ENCODE data around the gene GALNTL6. TPM values are rescaled to one million over a fixed set of nuclear protein-coding genes. Genes with fewer than 3 reads are reported as not detected.

GALNTL6 gene
- total RNA-seq, 1 experiment from 2014 or later: not detected

- Histone ChIP-seq H3K56ac (ENCODE audit: insufficient read length, low read depth, low read length) (no peak overlapping the region), H3K14ac (ENCODE audit: insufficient read depth, low read length) (no peak overlapping the region), H2AK5ac (ENCODE audit: insufficient read length, low read length) (no peak overlapping the region), H3K4me1 (ENCODE audit: insufficient read depth, low read length) (no peaks in the 10 kb centered on the region), H3K4me2 (ENCODE audit: insufficient read depth, insufficient read length, low read length) (no peak overlapping the region), H2BK5ac (ENCODE audit: insufficient read length, low read length) (no peak overlapping the region), H3K27ac (ENCODE audit: insufficient read length, low read depth, low read length) (no peak overlapping the region), H3K4ac (ENCODE audit: low read depth, low read length) (no peak overlapping the region), H3K79me1 (ENCODE audit: insufficient read depth, low read depth, low read length, poor library complexity, severe bottlenecking) (no peaks in the 10 kb centered on the region), H3K18ac (ENCODE audit: insufficient read length, low read depth, low read length) (no peak overlapping the region), H2BK120ac (ENCODE audit: low read depth, low read length, poor library complexity, severe bottlenecking) (no peak overlapping the region), H2BK12ac (ENCODE audit: insufficient read length, low read depth, low read length) (no peak overlapping the region), H4K20me1 (ENCODE audit: control insufficient read depth, insufficient read depth, insufficient read length) (no peaks in the 10 kb centered on the region), H2BK20ac (ENCODE audit: low read depth, low read length, poor library complexity, severe bottlenecking) (no peak overlapping the region), H2BK15ac (ENCODE audit: low read depth, low read length) (no peak overlapping the region), H3K23me2 (ENCODE audit: insufficient read length, low read depth, low read length, poor library complexity, severe bottlenecking) (no peaks in the 10 kb centered on the region), H3K9ac (ENCODE audit: extremely low read depth, insufficient read length, low read length) (no peak overlapping the region), H4K91ac (ENCODE audit: insufficient read length, low read depth, low read length) (no peak overlapping the region), H3K79me2 (ENCODE audit: insufficient read depth, low read length) (no peaks in the 10 kb centered on the region), H4K8ac (replicated peaks; ENCODE audit: insufficient read length, low read depth, low read length) (no peak overlapping the region), H3K23ac (ENCODE audit: insufficient read length, low read depth, low read length) (no peak overlapping the region), H3K9me3 (ENCODE audit: control insufficient read depth, low read depth, low read length) (no peaks in the 10 kb centered on the region), H4K5ac (ENCODE audit: insufficient read length, low read depth, low read length) (no peak overlapping the region), H3T11ph (ENCODE audit: low read length) (no peak overlapping the region), H2AFZ (ENCODE audit: low read length) (peak overlapping the region; percentile 49), H3K27me3 (ENCODE audit: insufficient read depth, low read length) (no peaks in the 10 kb centered on the region)
- no peaks in the 10 kb centered on the region; the same call in 1 of the 2 replicates for H3K27me3 Mint-ChIP-seq (ENCODE audit: low read depth)
- H3K9me3 Mint-ChIP-seq: peaks cover 0 to 4% of the 10 kb centered on the region in 2 experiments; a peak in 2 of 5 replicates
- WGBS (ENCODE audit: extremely low coverage, insufficient read length, low lambda C conversion rate): no CpG with 5 or more reads among the region's 5 CpGs
- TF ChIP-seq, protein P1, sequence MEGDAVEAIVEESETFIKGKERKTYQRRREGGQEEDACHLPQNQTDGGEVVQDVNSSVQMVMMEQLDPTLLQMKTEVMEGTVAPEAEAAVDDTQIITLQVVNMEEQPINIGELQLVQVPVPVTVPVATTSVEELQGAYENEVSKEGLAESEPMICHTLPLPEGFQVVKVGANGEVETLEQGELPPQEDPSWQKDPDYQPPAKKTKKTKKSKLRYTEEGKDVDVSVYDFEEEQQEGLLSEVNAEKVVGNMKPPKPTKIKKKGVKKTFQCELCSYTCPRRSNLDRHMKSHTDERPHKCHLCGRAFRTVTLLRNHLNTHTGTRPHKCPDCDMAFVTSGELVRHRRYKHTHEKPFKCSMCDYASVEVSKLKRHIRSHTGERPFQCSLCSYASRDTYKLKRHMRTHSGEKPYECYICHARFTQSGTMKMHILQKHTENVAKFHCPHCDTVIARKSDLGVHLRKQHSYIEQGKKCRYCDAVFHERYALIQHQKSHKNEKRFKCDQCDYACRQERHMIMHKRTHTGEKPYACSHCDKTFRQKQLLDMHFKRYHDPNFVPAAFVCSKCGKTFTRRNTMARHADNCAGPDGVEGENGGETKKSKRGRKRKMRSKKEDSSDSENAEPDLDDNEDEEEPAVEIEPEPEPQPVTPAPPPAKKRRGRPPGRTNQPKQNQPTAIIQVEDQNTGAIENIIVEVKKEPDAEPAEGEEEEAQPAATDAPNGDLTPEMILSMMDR (conservative IDR thresholded peaks at IDR 0.05): peak; percentile 69
- no peak overlapping the region for H3K4me3 Mint-ChIP-seq
- no peak for DNase-seq
- H3K36me3 Mint-ChIP-seq (ENCODE audit: insufficient read depth in 1 of 3, low read depth in 3 of 3): peaks cover 0 to 5% (median 0%) of the 10 kb centered on the region in 3 experiments; a peak in 1 of 7 replicates
- no peak overlapping the region for H3K27ac Mint-ChIP-seq
- peaks cover 4 to 10% of the 10 kb centered on the region in 2 experiments; a peak in 2 of 4 replicates for H3K4me1 Mint-ChIP-seq
These were observed 1017.1 kb downstream of the GALNTL6 start for GRCh38 chr4:172830295-172830764.
